Activated CD8-positive, alpha-beta T cell treated with anti-CD3 and anti-CD28 coated beads for 36 hours (primary cell): ENCODE measurements around the gene PCAT7. TPM values are rescaled to one million over a fixed set of nuclear protein-coding genes. Genes with fewer than 3 reads are reported as not detected.

Experiments used
- ATAC-seq: fragments of 200-7000 bp; cut with Tn5 transposase; one replicate; pipeline ENCODE4 v1.10.0; 2021; ENCODE audit warnings: mild to moderate bottlenecking, moderate library complexity
- CTCF ChIA-PET: fragments of 350-600 bp; sonication (Branson Sonifier 250); formaldehyde crosslinking; loops from one replicate; lab custom pipeline; 2021; ENCODE audit warnings: antibody characterized with exemption; lab: Charles Lee
- POLR2A ChIA-PET: fragments of 350-600 bp; sonication (Branson Sonifier 250); formaldehyde crosslinking; loops from one replicate; lab custom pipeline; 2021; ENCODE audit warnings: antibody characterized with exemption; lab: Charles Lee
- DNase-seq: peaks from one replicate; pipeline ENCODE4 v3.0.0-alpha.2; 2020
- H3K27ac Mint-ChIP-seq: one replicate; pipeline ENCODE4 v1.8.0; 2021; ENCODE audit warnings: mild to moderate bottlenecking, mixed read lengths
- H3K27me3 Mint-ChIP-seq: one replicate; pipeline ENCODE4 v1.8.0; 2021; ENCODE audit warnings: mixed read lengths
- H3K36me3 Mint-ChIP-seq: one replicate; pipeline ENCODE4 v1.8.0; 2021; ENCODE audit warnings: low read depth, mixed read lengths
- H3K4me1 Mint-ChIP-seq: one replicate; pipeline ENCODE4 v1.8.0; 2021; ENCODE audit warnings: low read depth, mixed read lengths
- H3K4me3 Mint-ChIP-seq: one replicate; pipeline ENCODE4 v1.8.0; 2021; ENCODE audit warnings: mild to moderate bottlenecking, moderate library complexity, mixed read lengths
- H3K9me3 Mint-ChIP-seq: one replicate; pipeline ENCODE4 v1.8.0; 2021; ENCODE audit warnings: mixed read lengths
- CTCF ChIP-seq: fragments of 200-600 bp; IDR thresholded peaks from one replicate; pipeline ENCODE4 v1.8.0; 2022; ENCODE audit warnings: antibody characterized with exemption, mild to moderate bottlenecking
- intact Hi-C: fragments of 100-400 bp; cut with micrococcal nuclease; formaldehyde crosslinking; loops from one replicate; pipeline ENCODE4 v1.10.0; 2022
- total RNA-seq, 2 experiments: library from RNA; stranded (reverse); gene quantifications; one replicate each; pipeline ENCODE4 v1.2.3, GENCODE V29; 2021

Gene PCAT7
- total RNA-seq, 2 experiments from 2014 or later = not detected

- Mint-ChIP-seq H3K36me3 (no peaks in the 10 kb centered on the region), H3K4me1 (no peaks in the 10 kb centered on the region), H3K9me3 (no peaks in the 10 kb centered on the region), H3K27ac (no peak overlapping the region), H3K27me3 (peaks cover 5% of the 10 kb centered on the region), H3K4me3 (no peak overlapping the region)
- intact Hi-C loops = no loop called here
- no peak for TF ChIP-seq CTCF
- ATAC-seq = no peak
- ChIA-PET POLR2A (no interaction called here), CTCF (no interaction called here)
- DNase-seq = no peak
These were observed 8.9 kb upstream of the PCAT7 start for GRCh38 chr9:94545940-94546339.

GRCh38 chr9:94553029-94553938 is 1.6 kb upstream of the PCAT7 start:
- Mint-ChIP-seq H3K27me3 (peaks cover 3% of the 10 kb centered on the region), H3K4me1 (no peaks in the 10 kb centered on the region), H3K9me3 (no peaks in the 10 kb centered on the region), H3K4me3 (no peak overlapping the region), H3K36me3 (no peaks in the 10 kb centered on the region), H3K27ac (no peak overlapping the region)
- ChIA-PET POLR2A (interaction anchor here (0.6 kb wide), 1 partner anchor 23 kb away, joined by 3 read pairs; no protein-coding TSS in a partner anchor), CTCF (interaction anchor here (0.8 to 1.3 kb wide), 2 partner anchors 47 to 49 kb away, joined by 3 to 4 read pairs; no protein-coding TSS in a partner anchor)
- intact Hi-C loops = no loop called here
- no peak for ATAC-seq
- no peak for DNase-seq
- TF ChIP-seq CTCF = no peak

GRCh38 chr9:94554078-94554438 is 825 bp upstream of the PCAT7 start:
- Mint-ChIP-seq H3K36me3 (no peaks in the 10 kb centered on the region), H3K4me3 (no peak overlapping the region), H3K9me3 (no peaks in the 10 kb centered on the region), H3K4me1 (no peaks in the 10 kb centered on the region), H3K27me3 (peaks cover 2% of the 10 kb centered on the region), H3K27ac (no peak overlapping the region)
- CTCF ChIA-PET = interaction anchor here (1.3 kb wide), 1 partner anchor 49 kb away, joined by 4 read pairs; no protein-coding TSS in a partner anchor
- POLR2A ChIA-PET = interaction anchor here (0.6 kb wide), 1 partner anchor 24 kb away, joined by 3 read pairs; no protein-coding TSS in a partner anchor
- DNase-seq (no peak), ATAC-seq (no peak)
- intact Hi-C loops = no loop called here
- TF ChIP-seq CTCF = no peak

- TF ChIP-seq CTCF = no peak
- Mint-ChIP-seq H3K4me1 (no peaks in the 10 kb centered on the region), H3K27me3 (peaks cover 1% of the 10 kb centered on the region), H3K27ac (no peak overlapping the region), H3K4me3 (no peak overlapping the region), H3K36me3 (no peaks in the 10 kb centered on the region), H3K9me3 (no peaks in the 10 kb centered on the region)
- POLR2A ChIA-PET = no interaction called here
- ATAC-seq (no peak), DNase-seq (no peak)
- CTCF ChIA-PET = no interaction called here
- intact Hi-C loops = no loop called here
These were observed 2.5 kb downstream of the PCAT7 start for GRCh38 chr9:94557376-94557775.

GRCh38 chr9:94560237-94560636 is 5.4 kb downstream of the PCAT7 start:
- TF ChIP-seq CTCF = no peak
- intact Hi-C loops = no loop called here
- Mint-ChIP-seq H3K9me3 (peaks cover 2% of the 10 kb centered on the region), H3K27me3 (peaks cover 7% of the 10 kb centered on the region), H3K27ac (no peak overlapping the region), H3K4me3 (no peak overlapping the region), H3K36me3 (no peaks in the 10 kb centered on the region), H3K4me1 (no peaks in the 10 kb centered on the region)
- ATAC-seq = peak; percentile 39
- ChIA-PET CTCF (no interaction called here), POLR2A (no interaction called here)
- DNase-seq = peak; percentile 20
